HG02870 (cell line): Measurements from ENCODE around the gene C12orf50.
"Not testable (repeated sequence)": the region's sequence is repeated elsewhere in the genome, so short reads cannot be mapped to it uniquely, and the experiment has no call there.

Experiments used
- ATAC-seq: cut with Tn5 transposase; IDR thresholded peaks from one replicate; pipeline ENCODE4 v1.9.1; 2021; ENCODE audit warnings: mild to moderate bottlenecking, moderate library complexity; ENCODE audit not compliant: unreplicated experiment

The C12orf50 gene

GRCh38 chr12:87991483-87991882 is 37.7 kb downstream of the C12orf50 start:
- peak; percentile 45 for ATAC-seq

GRCh38 chr12:87988534-87988933 is 40.7 kb downstream of the C12orf50 start:
- ATAC-seq, result no peak

- no peak for ATAC-seq
These were observed 44.0 kb downstream of the C12orf50 start for GRCh38 chr12:87985069-87985675.

DNA sequence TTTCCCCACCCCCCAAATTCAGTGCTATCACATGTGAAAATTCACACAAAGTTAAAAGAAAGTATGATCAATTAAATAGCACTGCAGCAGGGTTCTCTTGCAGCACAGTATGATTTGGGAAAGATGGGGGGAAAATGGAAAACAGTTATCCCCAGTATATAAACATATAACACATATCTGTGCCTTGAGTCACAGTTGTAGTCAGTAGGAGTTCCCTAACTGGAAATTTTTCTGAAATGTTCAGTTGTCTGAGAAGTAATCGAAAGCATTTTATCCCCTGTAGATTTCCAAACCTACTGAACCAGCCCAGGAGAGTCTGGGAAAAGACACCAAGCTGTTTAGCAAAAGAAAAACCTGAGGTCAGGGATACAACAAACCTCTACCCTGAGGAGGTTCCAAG is 47.0 kb downstream of the C12orf50 start:
- ATAC-seq, result no peak

GRCh38 chr12:87981495-87981894 is 47.7 kb downstream of the C12orf50 start:
- no peak for ATAC-seq

- ATAC-seq, result no peak
These were observed 53.3 kb downstream of the C12orf50 start for GRCh38 chr12:87975879-87976278.

DNA sequence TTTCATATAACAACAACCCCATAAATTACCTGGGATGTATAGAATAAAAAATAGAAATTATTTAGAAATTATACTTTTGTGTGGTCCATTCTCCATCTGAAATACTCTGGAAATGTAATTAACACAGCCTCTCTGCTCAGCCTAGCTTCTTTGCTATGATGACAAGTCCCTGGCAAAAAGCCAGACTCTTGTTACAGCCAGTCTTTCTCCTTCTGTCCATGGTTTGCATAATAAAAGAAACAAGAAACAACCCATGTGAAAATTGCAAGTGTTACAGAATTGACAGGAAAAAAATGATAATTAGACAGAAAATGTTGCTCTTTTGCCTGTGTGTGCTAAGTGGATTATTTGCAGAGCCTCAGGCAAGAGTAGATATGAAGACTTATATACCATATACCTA is 61.3 kb downstream of the C12orf50 start:
- ATAC-seq, result no peak

DNA sequence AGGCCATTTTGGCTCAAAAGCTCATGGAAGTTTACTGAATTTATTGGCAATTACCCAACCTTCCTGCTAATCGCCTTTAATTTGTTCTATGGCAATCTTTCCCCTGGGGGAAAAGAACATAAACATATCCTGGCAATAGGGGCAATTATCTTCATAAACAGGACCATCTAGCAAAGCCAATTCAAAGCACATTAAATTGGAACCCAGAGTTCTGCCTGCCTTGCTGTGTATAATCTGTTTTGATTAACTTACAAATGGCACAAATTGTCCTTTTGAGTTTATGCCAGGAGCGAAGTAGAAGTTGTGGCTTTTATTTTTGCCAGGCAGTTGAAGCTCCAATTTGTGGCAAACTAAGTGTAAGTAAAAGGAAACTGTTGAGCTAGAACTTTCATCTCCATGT is 68.6 kb downstream of the C12orf50 start:
- no peak for ATAC-seq

DNA sequence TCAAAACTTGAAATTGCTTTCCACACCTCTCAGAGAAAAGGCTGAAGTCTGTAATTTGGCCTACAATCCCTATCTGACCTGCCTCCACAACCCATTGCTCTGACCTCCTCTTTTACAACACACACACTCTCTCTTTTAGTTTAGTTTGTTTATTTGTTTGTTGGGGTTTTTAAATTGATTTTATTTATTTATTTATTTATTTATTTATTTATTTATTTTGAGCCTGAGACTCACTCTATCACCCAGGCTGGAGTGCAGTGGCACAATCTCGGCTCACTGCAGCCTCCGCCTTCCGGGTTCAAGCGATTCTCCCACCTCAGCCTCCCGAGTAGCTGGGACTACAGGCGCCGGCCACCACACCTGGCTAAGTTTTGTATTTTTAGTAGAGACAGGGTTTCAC is 75.2 kb downstream of the C12orf50 start:
- not testable (repeated sequence) for ATAC-seq

GRCh38 chr12:87953256-87953860 is 75.8 kb downstream of the C12orf50 start:
- ATAC-seq, result no peak

DNA sequence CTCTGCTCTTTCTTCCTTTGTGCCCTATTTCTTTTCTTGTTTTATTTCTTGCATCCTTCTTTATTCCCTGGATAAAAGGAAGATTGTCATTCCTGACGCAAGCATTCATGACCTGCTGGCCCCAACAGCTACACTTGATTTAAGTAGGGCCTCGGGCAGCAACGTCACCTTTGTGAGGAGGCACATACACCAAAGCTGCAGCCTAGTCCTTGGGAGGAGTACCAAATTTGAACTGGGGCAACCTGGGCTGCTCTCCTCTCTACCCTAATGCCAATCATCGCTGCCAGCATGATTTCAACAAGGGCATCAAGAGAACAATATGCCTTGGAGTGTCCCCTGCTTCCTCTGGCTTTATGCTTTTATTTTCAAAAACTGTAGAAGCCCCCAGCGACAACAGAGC is 76.4 kb downstream of the C12orf50 start:
- ATAC-seq, result no peak

DNA sequence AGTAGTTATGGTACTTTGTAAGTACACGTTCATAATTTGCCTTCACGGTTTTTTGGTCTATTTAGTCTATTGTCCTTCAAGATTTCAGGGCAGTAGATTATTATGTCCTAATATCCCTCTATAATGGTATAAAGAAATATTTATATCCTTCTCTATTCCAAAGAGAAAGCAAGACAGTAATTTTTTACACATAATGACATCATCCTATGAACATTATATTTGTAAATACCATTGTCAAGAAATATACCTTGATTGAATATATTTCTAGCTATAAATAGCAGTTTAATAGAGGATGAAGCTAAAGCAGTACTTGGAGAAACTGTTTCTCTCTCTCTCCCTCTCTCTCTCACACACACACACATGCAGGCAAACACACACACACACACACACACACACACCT is 77.0 kb downstream of the C12orf50 start:
- no peak for ATAC-seq

DNA sequence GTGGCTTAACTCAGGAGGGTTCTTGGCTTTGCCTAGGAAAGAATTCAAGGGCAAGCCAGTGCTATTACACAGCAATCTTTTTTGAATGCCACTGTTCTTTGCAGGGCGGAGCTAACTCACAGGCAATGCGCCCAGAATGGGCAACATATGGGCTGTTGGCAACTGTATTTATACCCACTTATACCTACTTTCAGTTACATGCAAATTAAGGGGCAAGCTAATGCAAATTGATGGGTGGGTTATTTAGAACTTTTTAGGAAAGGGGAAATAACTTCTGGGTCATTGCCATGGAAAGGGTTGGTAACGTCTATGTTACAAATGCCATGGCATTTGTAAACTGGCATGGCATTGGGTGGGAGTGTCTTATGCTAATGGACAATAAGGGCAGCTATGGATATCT is 85.4 kb downstream of the C12orf50 start:
- no peak for ATAC-seq

DNA sequence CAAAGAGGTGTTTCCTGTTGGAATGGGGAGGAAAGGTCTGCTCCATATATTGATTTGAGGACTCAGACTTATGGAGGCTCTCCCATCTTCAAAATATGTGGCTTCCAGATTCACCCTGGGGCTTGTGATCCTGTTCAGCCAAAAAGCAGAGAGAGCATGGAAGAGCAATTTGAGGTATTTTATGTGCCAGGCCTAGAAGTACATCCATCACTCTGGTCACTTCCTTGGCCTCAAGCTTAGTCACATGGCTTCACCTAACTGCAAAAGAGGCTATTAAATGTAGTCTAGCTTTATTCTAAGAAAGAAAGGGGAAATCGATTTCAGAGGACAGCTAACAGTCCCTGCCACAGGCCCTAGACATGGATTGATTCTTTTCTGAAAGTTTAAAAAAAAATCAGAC is 86.2 kb downstream of the C12orf50 start:
- no peak for ATAC-seq

- ATAC-seq, result no peak
These were observed 90.0 kb downstream of the C12orf50 start for GRCh38 chr12:87939182-87939581.

- ATAC-seq, result no peak
These were observed 94.0 kb downstream of the C12orf50 start for GRCh38 chr12:87935216-87935615.

DNA sequence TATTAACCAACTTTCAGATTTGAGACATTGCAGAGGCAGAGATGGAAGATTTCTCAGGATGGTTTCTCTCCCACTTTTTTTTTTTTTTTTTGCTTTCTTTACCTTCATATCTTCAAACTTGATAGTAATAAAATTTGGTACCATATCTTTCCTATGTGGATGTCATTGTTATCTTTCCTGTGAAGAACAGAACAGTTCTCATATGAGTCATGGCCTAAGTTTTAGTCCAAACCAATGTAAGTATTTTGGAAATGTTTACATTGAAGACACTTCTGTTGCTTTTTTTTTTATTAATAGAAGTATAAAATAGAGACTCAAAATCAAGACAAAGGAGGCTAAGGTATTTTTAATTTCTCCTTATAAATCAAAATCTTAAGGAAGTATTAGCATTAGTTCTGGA is 95.2 kb downstream of the C12orf50 start:
- no peak for ATAC-seq

DNA sequence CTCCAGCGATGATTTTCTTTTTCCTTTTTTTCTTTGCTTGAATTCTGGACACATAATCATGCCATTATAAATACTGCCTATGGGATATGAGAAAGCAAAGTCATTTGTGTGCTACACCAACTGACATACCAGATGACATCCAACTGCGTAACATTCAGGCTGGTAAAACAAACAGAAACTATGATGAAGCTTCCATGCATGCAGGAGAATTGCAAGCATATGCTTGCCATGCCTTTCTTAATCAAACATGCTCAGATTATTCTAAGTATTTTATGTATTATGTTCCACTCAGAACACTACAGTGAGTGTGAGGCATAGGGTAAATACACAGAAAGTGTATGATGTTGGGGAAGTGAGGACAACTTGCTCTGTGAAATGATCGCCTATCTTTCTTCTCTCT is 97.4 kb downstream of the C12orf50 start:
- no peak for ATAC-seq

- ATAC-seq, result no peak
These were observed 98.6 kb downstream of the C12orf50 start for GRCh38 chr12:87930627-87931026.
